GM21526 (cell line): ENCODE measurements around the gene RALY.
"Not testable (repeated sequence)": the region's sequence is repeated elsewhere in the genome, so short reads cannot be mapped to it uniquely, and the experiment has no call there.

Experiments
- ATAC-seq: cut with Tn5 transposase; IDR thresholded peaks from one replicate; pipeline ENCODE4 v1.9.1; 2021; ENCODE audit warnings: moderate library complexity; ENCODE audit not compliant: unreplicated experiment, low FRiP score

RALY gene

GRCh38 chr20:34127792-34128191, 134.1 kb downstream of the RALY start:
- ATAC-seq, result no peak

GRCh38 chr20:34129518-34130162, 135.9 kb downstream of the RALY start:
- no peak for ATAC-seq

GRCh38 chr20:34131491-34131890, 137.8 kb downstream of the RALY start:
- ATAC-seq, result no peak

GRCh38 chr20:34132491-34132890, 138.8 kb downstream of the RALY start:
- not testable (repeated sequence) for ATAC-seq

GRCh38 chr20:34132943-34133342, 139.2 kb downstream of the RALY start:
- not testable (repeated sequence) for ATAC-seq

GRCh38 chr20:34133365-34133860, 139.7 kb downstream of the RALY start:
- not testable (repeated sequence) for ATAC-seq
